ENCODE results near the gene EIF1.
"Not testable (repeated sequence)": the region's sequence is repeated elsewhere in the genome, so short reads cannot be mapped to it uniquely, and the experiment has no call there.

DNA sequence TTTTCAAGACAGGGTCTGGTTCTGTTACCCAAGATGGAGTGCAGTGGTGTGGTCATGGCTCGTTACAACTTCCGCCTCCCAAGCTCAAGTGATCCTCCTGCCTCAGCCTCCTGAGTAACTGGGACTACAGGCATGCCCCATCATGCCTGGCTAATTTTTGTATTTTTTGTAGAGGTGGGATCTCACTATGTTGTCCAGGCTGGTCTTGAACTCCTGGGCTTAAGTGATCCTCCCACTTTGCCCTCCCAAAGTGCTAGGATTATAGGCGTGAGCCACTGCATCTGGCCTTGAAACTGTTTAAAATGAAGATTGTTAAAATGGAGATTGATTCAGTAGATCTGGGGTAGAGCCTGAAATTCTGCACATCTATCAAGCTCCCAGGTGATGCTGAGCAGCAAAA lies 12.2 kb downstream of the EIF1 start:
- TF ChIP-seq, protein P1, sequence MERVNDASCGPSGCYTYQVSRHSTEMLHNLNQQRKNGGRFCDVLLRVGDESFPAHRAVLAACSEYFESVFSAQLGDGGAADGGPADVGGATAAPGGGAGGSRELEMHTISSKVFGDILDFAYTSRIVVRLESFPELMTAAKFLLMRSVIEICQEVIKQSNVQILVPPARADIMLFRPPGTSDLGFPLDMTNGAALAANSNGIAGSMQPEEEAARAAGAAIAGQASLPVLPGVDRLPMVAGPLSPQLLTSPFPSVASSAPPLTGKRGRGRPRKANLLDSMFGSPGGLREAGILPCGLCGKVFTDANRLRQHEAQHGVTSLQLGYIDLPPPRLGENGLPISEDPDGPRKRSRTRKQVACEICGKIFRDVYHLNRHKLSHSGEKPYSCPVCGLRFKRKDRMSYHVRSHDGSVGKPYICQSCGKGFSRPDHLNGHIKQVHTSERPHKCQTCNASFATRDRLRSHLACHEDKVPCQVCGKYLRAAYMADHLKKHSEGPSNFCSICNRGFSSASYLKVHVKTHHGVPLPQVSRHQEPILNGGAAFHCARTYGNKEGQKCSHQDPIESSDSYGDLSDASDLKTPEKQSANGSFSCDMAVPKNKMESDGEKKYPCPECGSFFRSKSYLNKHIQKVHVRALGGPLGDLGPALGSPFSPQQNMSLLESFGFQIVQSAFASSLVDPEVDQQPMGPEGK (CRISPR knock-in tag; IDR thresholded peaks at IDR 0.05; ENCODE audit: borderline replicate concordance), result not testable (repeated sequence)
- TF ChIP-seq ZC3H10 (CRISPR knock-in tag; IDR thresholded peaks at IDR 0.05), result not testable (repeated sequence)

All from SK-N-SH treated with all-trans-retinoic acid at 6 μM for 48 hours (cell line).